Ovary (tissue), 9 donors: ENCODE measurements around the gene EVL. TPM values are rescaled to one million over a fixed set of nuclear protein-coding genes. Genes with fewer than 3 reads are reported as not detected.

Source experiments
- DNase-seq, 5 donors: peaks; one replicate each; pipeline ENCODE4 v3.0.0-alpha.2; 2019 to 2020
- H3K27ac ChIP-seq, 2 donors: fragments of 200-600 bp; one replicate each; pipeline versions ENCODE4 v1.5.1 to v1.8.0; 2019 to 2022
- H3K27me3 ChIP-seq: fragments of 200-600 bp; one replicate; pipeline ENCODE4 v1.8.0; 2022
- H3K36me3 ChIP-seq: fragments of 200-600 bp; sonication (generic); one replicate; pipeline ENCODE4 v1.5.1; 2019
- H3K4me1 ChIP-seq: one replicate; pipeline ENCODE4 v1.8.1; 2013; ENCODE audit warnings: mild to moderate bottlenecking, moderate library complexity; ENCODE audit not compliant: insufficient read depth
- H3K4me3 ChIP-seq: fragments of 200-600 bp; sonication (generic); one replicate; pipeline ENCODE4 v1.5.1; 2017
- H3K9me3 ChIP-seq, 2 donors: fragments of 200-600 bp in 1 of 2; sonication (generic) in 1 of 2; one replicate each; pipeline versions ENCODE4 v1.5.1 to v1.8.1; 2013 to 2019; ENCODE audit warnings: mild to moderate bottlenecking in 1 of 2, moderate library complexity in 1 of 2
- EP300 ChIP-seq: sonication (generic); formaldehyde crosslinking; IDR thresholded peaks from one replicate; pipeline ENCODE4 v1.6.1; 2017; ENCODE audit warnings: antibody characterized with exemption
- POLR2A ChIP-seq: fragments of 450-650 bp; IDR thresholded peaks from one replicate; pipeline ENCODE4 v1.6.1; 2017; ENCODE audit warnings: antibody characterized with exemption, mild to moderate bottlenecking, moderate library complexity
- WGBS, 3 donors: extraction: QIAGEN DNeasy Blood & Tissue Kit in 1 of 3; methylation state at CpG; one replicate each; pipeline versions ENCODE4 v1.1.5 to v1.1.7; 2013 to 2017; 5-methylcytosine and 5-hydroxymethylcytosine counted together
- intact Hi-C, 4 donors: fragments of 100-400 bp; cut with DNase I; formaldehyde crosslinking; loops; one replicate each; pipeline versions ENCODE4 v1.11.0 to v1.15.1; 2022 to 2023
- polyA plus RNA-seq, 2 donors: library from polyadenylated mRNA; stranded (reverse); fragments of 200-250 nt in 1 of 2; fragments of 350-450 nt in 1 of 2; fragmentation: Illumina TruSeq in 1 of 2; extraction: RNeasy Lipid Tissue Mini Kit (QIAGEN cat#74804) in 1 of 2; gene quantifications; one replicate each; pipeline ENCODE4 v1.2.3, GENCODE V29; 2013 to 2014
- total RNA-seq, 7 donors: library from RNA; depleted of rRNA in 2 of 7; stranded (reverse); fragments of >200 nt in 2 of 7; fragmentation: NEBNext Ultra II Directional in 3 of 7; extraction: Animal tissue kit (Norgen Biotek cat#: 25700) in 3 of 7; gene quantifications; one replicate each; pipeline versions ENCODE4 v1.1.0 to v1.2.4, GENCODE V29; 2016 to 2023
- TF ChIP-seq, protein P1 (sequence below), 3 donors: fragments of 450-650 bp in 2 of 3; fragments of 200-600 bp in 1 of 3; IDR thresholded peaks; one replicate each; pipeline versions ENCODE4 v1.5.1 to v1.8.0; 2016 to 2022; ENCODE audit warnings: antibody characterized with exemption in 3 of 3, mild to moderate bottlenecking in 1 of 3
- donor health status: DM: no; HTN: no; CAD: no; lungs with moderate emphysema.
- donor health status: DM: no; HTN: no; CAD: no.
- donor health status: Bipolar disorder and iron deficiency.
- donor health status: DM: yes; HTN: yes; CAD: no.
- donor health status: DM: no; HTN: no; CAD: no.
- donor health status: DM: yes; HTN: yes; CAD: no.

EVL gene
- total and polyA plus RNA-seq, 9 donors, result 41.0 to 105 (median 66.1) TPM

DNA sequence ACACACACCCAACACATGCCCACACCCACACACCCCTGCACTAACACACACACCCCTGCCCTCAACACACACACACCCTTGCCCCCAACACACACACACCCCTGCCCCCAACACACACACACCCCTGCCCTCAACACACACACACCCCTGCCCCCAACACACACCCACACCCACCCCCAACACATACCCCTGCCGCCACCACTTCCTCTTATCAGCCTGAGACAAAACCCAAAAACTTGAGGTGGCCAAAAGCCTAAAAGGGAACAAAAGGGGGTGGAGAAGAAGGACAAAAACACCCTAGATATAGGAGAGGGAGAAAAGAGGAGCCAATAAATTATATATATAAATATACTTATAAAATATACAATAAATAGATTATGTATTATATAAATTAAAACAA lies 103.3 kb downstream of the EVL start:
- TF ChIP-seq, protein P1, sequence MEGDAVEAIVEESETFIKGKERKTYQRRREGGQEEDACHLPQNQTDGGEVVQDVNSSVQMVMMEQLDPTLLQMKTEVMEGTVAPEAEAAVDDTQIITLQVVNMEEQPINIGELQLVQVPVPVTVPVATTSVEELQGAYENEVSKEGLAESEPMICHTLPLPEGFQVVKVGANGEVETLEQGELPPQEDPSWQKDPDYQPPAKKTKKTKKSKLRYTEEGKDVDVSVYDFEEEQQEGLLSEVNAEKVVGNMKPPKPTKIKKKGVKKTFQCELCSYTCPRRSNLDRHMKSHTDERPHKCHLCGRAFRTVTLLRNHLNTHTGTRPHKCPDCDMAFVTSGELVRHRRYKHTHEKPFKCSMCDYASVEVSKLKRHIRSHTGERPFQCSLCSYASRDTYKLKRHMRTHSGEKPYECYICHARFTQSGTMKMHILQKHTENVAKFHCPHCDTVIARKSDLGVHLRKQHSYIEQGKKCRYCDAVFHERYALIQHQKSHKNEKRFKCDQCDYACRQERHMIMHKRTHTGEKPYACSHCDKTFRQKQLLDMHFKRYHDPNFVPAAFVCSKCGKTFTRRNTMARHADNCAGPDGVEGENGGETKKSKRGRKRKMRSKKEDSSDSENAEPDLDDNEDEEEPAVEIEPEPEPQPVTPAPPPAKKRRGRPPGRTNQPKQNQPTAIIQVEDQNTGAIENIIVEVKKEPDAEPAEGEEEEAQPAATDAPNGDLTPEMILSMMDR (IDR thresholded peaks at IDR 0.05), result no peak
- TF ChIP-seq POLR2A (no peak), EP300 (no peak)
- intact Hi-C loops, result no loop called here
- no peak overlapping the region for H3K27ac ChIP-seq
- no peaks in the 10 kb centered on the region for H3K27me3 ChIP-seq
- no peaks in the 10 kb centered on the region for H3K36me3 ChIP-seq
- no peak for DNase-seq
- 85 to 95% (median 94%) methylated on average over 1 of the region's 1 CpG for WGBS, 3 donors
- no peak overlapping the region for H3K4me3 ChIP-seq
- peaks cover 6% of the 10 kb centered on the region for H3K4me1 ChIP-seq
- no peaks in the 10 kb centered on the region for H3K9me3 ChIP-seq

DNA sequence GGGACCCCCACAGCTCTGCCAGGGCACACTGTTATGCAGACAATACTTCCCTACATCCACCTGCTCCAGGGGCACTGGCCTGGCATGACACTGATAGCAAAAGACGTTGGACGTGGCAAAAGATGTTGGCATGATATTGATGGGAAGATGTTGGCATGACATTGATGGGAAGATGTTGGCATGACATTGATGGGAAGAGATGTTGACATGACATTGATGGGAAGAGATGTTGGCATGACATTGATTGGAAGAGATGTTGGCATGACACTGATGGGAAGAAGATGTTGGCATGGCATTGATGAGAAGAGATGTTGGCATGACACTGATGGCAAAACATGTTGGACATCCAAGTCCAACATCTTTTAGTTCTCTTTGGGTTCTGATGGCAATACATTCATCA lies 105.7 kb downstream of the EVL start:
- DNase-seq, result no peak
- intact Hi-C loops, result no loop called here
- Histone ChIP-seq H3K27me3 (no peaks in the 10 kb centered on the region), H3K4me3 (no peak overlapping the region), H3K36me3 (no peaks in the 10 kb centered on the region), H3K4me1 (peaks cover 6% of the 10 kb centered on the region), H3K27ac (no peak overlapping the region), H3K9me3 (no peaks in the 10 kb centered on the region)
- 91 to 98% (median 96%) methylated on average over 2 of the region's 2 CpGs for WGBS, 3 donors
- TF ChIP-seq POLR2A (no peak), EP300 (no peak)
- TF ChIP-seq, protein P1 (IDR thresholded peaks at IDR 0.05), result no peak

DNA sequence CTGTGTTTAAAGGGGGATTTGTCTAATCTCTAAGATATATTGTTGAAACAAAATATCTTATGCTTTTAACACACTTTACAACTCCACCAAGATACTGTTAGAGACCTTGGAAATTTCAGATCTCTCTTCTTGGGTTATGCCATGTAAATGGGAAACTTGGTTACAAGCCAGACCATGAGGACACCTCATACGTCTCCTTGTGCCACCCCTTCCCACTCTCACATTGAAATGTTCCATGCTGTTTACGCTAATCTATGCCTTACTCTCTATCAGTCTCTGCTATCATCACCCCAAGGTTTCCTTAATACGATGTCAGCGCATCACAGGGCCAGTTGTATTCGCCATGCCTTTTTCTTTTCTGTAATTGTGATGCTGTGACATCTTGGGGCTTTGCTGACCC lies 107.6 kb downstream of the EVL start:
- H3K27ac ChIP-seq, result no peak overlapping the region
- no peaks in the 10 kb centered on the region for H3K36me3 ChIP-seq
- no peak for TF ChIP-seq POLR2A
- TF ChIP-seq, protein P1 (IDR thresholded peaks at IDR 0.05), result no peak
- TF ChIP-seq EP300, result no peak
- DNase-seq, result no peak
- no peak overlapping the region for H3K4me3 ChIP-seq
- H3K27me3 ChIP-seq, result no peaks in the 10 kb centered on the region
- intact Hi-C loops, result no loop called here
- 81 to 85% (median 83%) methylated on average over 5 of the region's 5 CpGs for WGBS, 3 donors
- H3K9me3 ChIP-seq, result no peaks in the 10 kb centered on the region
- H3K4me1 ChIP-seq, result no peaks in the 10 kb centered on the region

DNA sequence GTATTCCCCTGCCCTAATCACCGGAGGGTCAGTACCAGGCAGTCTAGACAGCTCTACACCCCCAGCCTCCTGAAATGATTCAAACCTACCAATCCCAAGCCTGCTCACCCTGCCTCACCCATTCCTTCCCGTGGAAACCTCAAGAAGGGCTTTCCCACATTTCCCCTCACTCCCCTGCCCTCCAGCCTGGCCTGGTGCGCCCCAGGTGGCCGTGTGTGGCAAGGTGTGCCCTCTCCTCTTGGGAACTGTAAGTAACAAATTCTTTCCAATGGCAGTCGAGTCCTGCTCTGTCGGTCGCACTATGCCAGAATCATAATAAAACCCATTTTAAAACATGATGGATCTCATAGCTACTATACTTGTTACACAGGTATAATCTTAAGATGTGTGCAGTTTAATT lies 108.1 kb downstream of the EVL start:
- Histone ChIP-seq H3K27me3 (no peaks in the 10 kb centered on the region), H3K4me1 (no peaks in the 10 kb centered on the region), H3K27ac (no peak overlapping the region), H3K9me3 (no peaks in the 10 kb centered on the region), H3K4me3 (no peak overlapping the region), H3K36me3 (no peaks in the 10 kb centered on the region)
- intact Hi-C loops, result no loop called here
- 68 to 78% (median 70%) methylated on average over 7 of the region's 7 CpGs for WGBS, 3 donors
- TF ChIP-seq, protein P1 (IDR thresholded peaks at IDR 0.05), result no peak
- TF ChIP-seq POLR2A, result no peak
- no peak for TF ChIP-seq EP300
- no peak for DNase-seq
